B cell (primary cell): ENCODE data around the gene PIBF1. TPM values are rescaled to one million over a fixed set of nuclear protein-coding genes. Genes with fewer than 3 reads are reported as not detected.

ENCODE experiments used
- ATAC-seq: fragments of 200-7000 bp; cut with Tn5 transposase; one replicate; pipeline ENCODE4 v1.10.0; 2021; ENCODE audit warnings: low read depth, mild to moderate bottlenecking, moderate number of reproducible peaks, moderate library complexity
- CTCF ChIA-PET: fragments of 350-600 bp; sonication (Branson Sonifier 250); formaldehyde crosslinking; loops from one replicate; lab custom pipeline; 2021; ENCODE audit warnings: antibody characterized with exemption, inconsistent platforms; lab: Charles Lee
- POLR2A ChIA-PET: fragments of 350-600 bp; sonication (Branson Sonifier 250); formaldehyde crosslinking; loops from one replicate; lab custom pipeline; 2021; ENCODE audit warnings: antibody characterized with exemption; lab: Charles Lee
- DNase-seq: peaks from one replicate; pipeline ENCODE4 v3.0.0; 2013
- H2AFZ ChIP-seq: 2 replicates; pipeline ENCODE4 v1.6.1; 2012; ENCODE audit warnings: mild to moderate bottlenecking, low read depth, low read length; ENCODE audit not compliant: insufficient read depth, poor library complexity, severe bottlenecking
- H3K27ac ChIP-seq, 2 donors: 1 replicate in 1 of 2; 2 replicates in 1 of 2; pipeline ENCODE4 v1.5.1; 2012 to 2013; ENCODE audit warnings: low read length in 2 of 2, mild to moderate bottlenecking in 2 of 2, moderate library complexity in 1 of 2
- H3K27me3 ChIP-seq, 4 experiments: fragments of 200-600 bp in 1 of 4; sonication (generic) in 1 of 4; replicated peaks in 1 of 4; 1 replicate in 2 of 4; 2 replicates in 2 of 4; pipeline versions ENCODE4 v1.6.1 to v1.7.0; 2013 to 2016; ENCODE audit warnings: low read length in 3 of 4, mild to moderate bottlenecking in 2 of 4, mixed read lengths in 1 of 4, moderate library complexity in 1 of 4; ENCODE audit not compliant: insufficient read depth in 4 of 4, control insufficient read depth in 3 of 4; ENCODE audit errors: control extremely low read depth in 1 of 4
- H3K36me3 ChIP-seq, 2 experiments: replicated peaks in 1 of 2; 1 replicate in 1 of 2; 2 replicates in 1 of 2; pipeline versions ENCODE4 v1.6.1 to v1.7.1; 2013; ENCODE audit warnings: low read length in 1 of 2; ENCODE audit not compliant: insufficient read depth in 2 of 2, control insufficient read depth in 1 of 2; ENCODE audit errors: control extremely low read depth in 1 of 2, extremely low read depth in 1 of 2
- H3K4me1 ChIP-seq, 2 donors: fragments of 200-600 bp in 1 of 2; sonication (generic) in 1 of 2; 1 replicate in 1 of 2; 2 replicates in 1 of 2; pipeline versions ENCODE4 v1.5.1 to v1.6.1; 2013 to 2017; ENCODE audit warnings: low read length in 2 of 2; ENCODE audit not compliant: control insufficient read depth in 2 of 2, insufficient read depth in 2 of 2
- H3K4me2 ChIP-seq: replicated peaks from 2 replicates; pipeline ENCODE3; 2012; ENCODE audit warnings: mild to moderate bottlenecking, low read depth, low read length; ENCODE audit not compliant: poor library complexity, severe bottlenecking
- H3K4me3 ChIP-seq, 5 experiments: fragments of 200-600 bp in 1 of 5; sonication (generic) in 1 of 5; 1 replicate in 3 of 5; 2 replicates in 2 of 5; pipeline versions ENCODE4 v1.5.1 to v1.7.0; 2011 to 2016; ENCODE audit warnings: low read length in 4 of 5, mild to moderate bottlenecking in 4 of 5, low read depth in 2 of 5, control low read depth in 1 of 5, moderate library complexity in 1 of 5; ENCODE audit not compliant: insufficient read depth in 1 of 5; ENCODE audit errors: control extremely low read depth in 1 of 5, extremely low read depth in 1 of 5
- H3K79me2 ChIP-seq: fragments of 200-600 bp; sonication (generic); one replicate; pipeline ENCODE4 v1.6.0; 2016; ENCODE audit warnings: low read length; ENCODE audit not compliant: control insufficient read depth, insufficient read depth
- H3K9ac ChIP-seq: fragments of 200-600 bp; sonication (generic); 2 replicates; pipeline ENCODE4 v1.6.1; 2017; ENCODE audit warnings: mild to moderate bottlenecking, low read length, moderate library complexity
- H3K9me3 ChIP-seq, 3 donors: one replicate each; pipeline versions ENCODE4 v1.6.1 to v1.7.1; 2013; ENCODE audit warnings: low read length in 2 of 3; ENCODE audit not compliant: control insufficient read depth in 2 of 3, insufficient read depth in 1 of 3; ENCODE audit errors: control extremely low read depth in 1 of 3
- H4K20me1 ChIP-seq: 2 replicates; pipeline ENCODE4 v1.6.0; 2012; ENCODE audit warnings: mild to moderate bottlenecking, low read length; ENCODE audit not compliant: insufficient read depth, control insufficient read depth, poor library complexity, severe bottlenecking
- H3K27ac Mint-ChIP-seq: one replicate; pipeline ENCODE4 v1.8.0; 2021; ENCODE audit warnings: mixed read lengths
- H3K27me3 Mint-ChIP-seq: one replicate; pipeline ENCODE4 v1.8.0; 2021; ENCODE audit warnings: mixed read lengths
- H3K4me1 Mint-ChIP-seq: one replicate; pipeline ENCODE4 v1.8.0; 2021; ENCODE audit warnings: mixed read lengths
- H3K4me3 Mint-ChIP-seq: one replicate; pipeline ENCODE4 v1.8.0; 2021; ENCODE audit warnings: mixed read lengths
- H3K9me3 Mint-ChIP-seq: one replicate; pipeline ENCODE4 v1.8.0; 2022; ENCODE audit warnings: mixed read lengths; ENCODE audit not compliant: insufficient read depth
- EZH2 ChIP-seq: IDR thresholded peaks from 2 replicates; pipeline ENCODE4 v1.6.1; 2012; ENCODE audit warnings: borderline replicate concordance, low read depth, mild to moderate bottlenecking, moderate library complexity, low read length; ENCODE audit not compliant: insufficient read depth, poor library complexity, severe bottlenecking
- WGBS: methylation state at CpG from one replicate; pipeline ENCODE4 v1.1.5; 2013; ENCODE audit warnings: missing lambda C conversion rate; ENCODE audit not compliant: insufficient coverage; 5-methylcytosine and 5-hydroxymethylcytosine counted together
- intact Hi-C: fragments of 100-400 bp; cut with micrococcal nuclease; formaldehyde crosslinking; loops from one replicate; pipeline ENCODE4 v1.10.0; 2022
- polyA plus RNA-seq: library from polyadenylated mRNA; depleted of rRNA; stranded (reverse); fragments of >200 nt; gene quantifications from 2 replicates; pipeline ENCODE4 v1.2.3, GENCODE V29; 2012
- total RNA-seq, 2 donors: library from RNA; stranded (reverse); fragments of 120-200 nt in 1 of 2; gene quantifications; 1 replicate in 1 of 2; 2 replicates in 1 of 2; pipeline versions ENCODE4 v1.2.3 to v1.2.4, GENCODE V29; 2013 to 2022
- TF ChIP-seq, protein P1 (sequence below): fragments of 200-600 bp; IDR thresholded peaks from one replicate; pipeline ENCODE4 v1.8.0; 2022; ENCODE audit warnings: antibody characterized with exemption, mild to moderate bottlenecking

PIBF1 gene
- total and polyA plus RNA-seq, 2 donors (not counting 1 experiment from before 2014, with no cell fraction given): 4.5 to 43.1 TPM

DNA sequence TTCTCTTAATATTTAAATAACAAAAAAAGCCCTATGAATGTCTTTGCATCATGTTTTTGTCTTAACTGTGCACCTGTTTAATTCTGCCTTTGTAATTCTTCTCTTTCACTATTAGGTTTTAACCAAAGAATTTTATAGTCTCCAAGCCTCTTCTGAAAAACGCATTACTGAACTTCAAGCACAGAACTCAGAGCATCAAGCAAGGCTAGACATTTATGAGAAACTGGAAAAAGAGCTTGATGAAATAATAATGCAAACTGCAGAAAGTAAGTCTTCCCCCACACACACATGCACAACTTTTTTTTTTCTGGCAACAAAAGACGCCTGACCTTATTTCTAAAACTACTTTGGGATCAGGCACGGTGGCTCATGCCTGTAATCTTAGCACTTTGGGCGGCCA lies 126.5 kb downstream of the PIBF1 start:
- Histone ChIP-seq H3K27me3 (no peaks in the 10 kb centered on the region), H3K4me2 (no peak overlapping the region), H3K9me3 (no peaks in the 10 kb centered on the region), H3K4me3 (no peak overlapping the region), H3K79me2 (no peaks in the 10 kb centered on the region), H3K4me1 (no peaks in the 10 kb centered on the region), H3K9ac (no peak overlapping the region), H3K27ac (no peak overlapping the region), H4K20me1 (no peaks in the 10 kb centered on the region), H3K36me3 (peaks cover 7 to 14% of the 10 kb centered on the region in 2 experiments), H2AFZ (no peak overlapping the region)
- TF ChIP-seq, protein P1, sequence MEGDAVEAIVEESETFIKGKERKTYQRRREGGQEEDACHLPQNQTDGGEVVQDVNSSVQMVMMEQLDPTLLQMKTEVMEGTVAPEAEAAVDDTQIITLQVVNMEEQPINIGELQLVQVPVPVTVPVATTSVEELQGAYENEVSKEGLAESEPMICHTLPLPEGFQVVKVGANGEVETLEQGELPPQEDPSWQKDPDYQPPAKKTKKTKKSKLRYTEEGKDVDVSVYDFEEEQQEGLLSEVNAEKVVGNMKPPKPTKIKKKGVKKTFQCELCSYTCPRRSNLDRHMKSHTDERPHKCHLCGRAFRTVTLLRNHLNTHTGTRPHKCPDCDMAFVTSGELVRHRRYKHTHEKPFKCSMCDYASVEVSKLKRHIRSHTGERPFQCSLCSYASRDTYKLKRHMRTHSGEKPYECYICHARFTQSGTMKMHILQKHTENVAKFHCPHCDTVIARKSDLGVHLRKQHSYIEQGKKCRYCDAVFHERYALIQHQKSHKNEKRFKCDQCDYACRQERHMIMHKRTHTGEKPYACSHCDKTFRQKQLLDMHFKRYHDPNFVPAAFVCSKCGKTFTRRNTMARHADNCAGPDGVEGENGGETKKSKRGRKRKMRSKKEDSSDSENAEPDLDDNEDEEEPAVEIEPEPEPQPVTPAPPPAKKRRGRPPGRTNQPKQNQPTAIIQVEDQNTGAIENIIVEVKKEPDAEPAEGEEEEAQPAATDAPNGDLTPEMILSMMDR: no peak
- TF ChIP-seq EZH2: no peak
- intact Hi-C loops: no loop called here
- ChIA-PET POLR2A (no interaction called here), CTCF (no interaction called here)
- no peaks in the 10 kb centered on the region for H3K27me3 Mint-ChIP-seq
- no peaks in the 10 kb centered on the region for H3K9me3 Mint-ChIP-seq
- H3K4me1 Mint-ChIP-seq: no peaks in the 10 kb centered on the region
- DNase-seq (no peak), ATAC-seq (no peak)
- H3K4me3 Mint-ChIP-seq: no peak overlapping the region
- H3K27ac Mint-ChIP-seq: no peak overlapping the region
- WGBS: 95% methylated on average over 2 of the region's 4 CpGs

DNA sequence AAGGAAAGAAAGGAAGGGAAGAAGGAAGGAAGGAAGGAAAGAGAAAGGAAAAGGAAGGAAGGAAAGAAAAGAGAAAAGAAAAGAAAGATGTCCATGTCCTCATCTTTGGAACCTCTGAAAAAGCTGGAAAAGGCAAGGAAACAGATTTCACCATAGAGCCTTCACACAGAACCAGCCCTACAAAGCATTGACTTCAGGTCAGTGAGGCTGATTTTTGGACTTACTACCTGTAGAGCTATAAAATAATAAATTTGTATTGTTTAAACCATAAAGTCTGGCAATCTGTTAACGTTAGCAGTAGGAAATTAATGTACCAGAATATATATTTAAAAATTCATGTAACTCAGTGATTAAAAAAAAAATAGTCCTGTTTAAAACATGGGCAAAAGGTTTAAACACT lies 130.0 kb downstream of the PIBF1 start:
- Mint-ChIP-seq H3K27ac (no peak overlapping the region), H3K27me3 (no peaks in the 10 kb centered on the region), H3K4me1 (peaks cover 2% of the 10 kb centered on the region), H3K4me3 (no peak overlapping the region), H3K9me3 (no peaks in the 10 kb centered on the region)
- H3K9me3 ChIP-seq: no peaks in the 10 kb centered on the region
- no peaks in the 10 kb centered on the region for H3K27me3 ChIP-seq
- no peak for TF ChIP-seq EZH2
- TF ChIP-seq, protein P1: no peak
- no peaks in the 10 kb centered on the region for H4K20me1 ChIP-seq
- no peaks in the 10 kb centered on the region for H3K79me2 ChIP-seq
- no peak for ATAC-seq
- no peak overlapping the region for H3K4me3 ChIP-seq
- ChIA-PET CTCF (no interaction called here), POLR2A (no interaction called here)
- no peak overlapping the region for H3K4me2 ChIP-seq
- H3K4me1 ChIP-seq: no peaks in the 10 kb centered on the region
- WGBS: no CpG with 5 or more reads among the region's 1 CpG
- H3K27ac ChIP-seq: no peak overlapping the region
- no peak overlapping the region for H2AFZ ChIP-seq
- DNase-seq: no peak
- intact Hi-C loops: no loop called here
- no peak overlapping the region for H3K9ac ChIP-seq
- H3K36me3 ChIP-seq: peaks cover 7 to 14% of the 10 kb centered on the region in 2 experiments
